PC-9 (cell line): ENCODE results near the gene NECTIN1. TPM values are rescaled to one million over a fixed set of nuclear protein-coding genes. Genes with fewer than 3 reads are reported as not detected.
A peak's percentile ranks its signal among the peaks of the same experiment; 100 is the strongest.

Experiments
- BruUV-seq: library from RNA; stranded (reverse); fragments of 400-500 nt; replicated peaks from 2 replicates; lab custom pipeline; 2021; lab: Mats Ljungman, UMichigan
- CTCF ChIA-PET: fragments of 300-600 bp; sonication (Branson Sonifier 250); formaldehyde crosslinking; loops from one replicate; lab custom pipeline; 2022; ENCODE audit warnings: antibody characterized with exemption; lab: Charles Lee
- POLR2A ChIA-PET: fragments of 300-600 bp; sonication (Branson Sonifier 250); formaldehyde crosslinking; loops from one replicate; lab custom pipeline; 2022; ENCODE audit warnings: antibody characterized with exemption; ENCODE audit not compliant: unreplicated experiment; lab: Charles Lee
- DNase-seq, 2 experiments: peaks; one replicate each; pipeline versions ENCODE4 v3.0.0 to v3.0.0-alpha.2; 2015 to 2022; ENCODE audit warnings: mixed read lengths in 1 of 2
- H2AFZ ChIP-seq: fragments of 200-600 bp; sonication (generic); 2 replicates; pipeline ENCODE4 v1.8.1; 2017; ENCODE audit warnings: antibody characterized with exemption
- H3F3A ChIP-seq: fragments of 200-600 bp; sonication (generic); 2 replicates; pipeline ENCODE4 v1.8.1; 2017; ENCODE audit warnings: antibody characterized with exemption, mild to moderate bottlenecking, low read depth; ENCODE audit not compliant: insufficient read depth
- H3K27ac ChIP-seq: fragments of 200-600 bp; sonication (generic); 2 replicates; pipeline ENCODE4 v1.6.1; 2016; ENCODE audit warnings: mixed run types
- H3K27me3 ChIP-seq: fragments of 200-600 bp; sonication (generic); 2 replicates; pipeline ENCODE4 v1.6.1; 2016; ENCODE audit warnings: low read depth, mixed run types; ENCODE audit not compliant: insufficient read depth
- H3K36me3 ChIP-seq: fragments of 200-600 bp; sonication (generic); 2 replicates; pipeline ENCODE4 v1.6.1; 2016; ENCODE audit warnings: low read depth, mixed run types
- H3K4me1 ChIP-seq: fragments of 200-600 bp; sonication (generic); replicated peaks from 2 replicates; pipeline ENCODE4 v1.6.1; 2016; ENCODE audit warnings: mixed run types; ENCODE audit not compliant: insufficient read depth
- H3K4me2 ChIP-seq: fragments of 200-600 bp; sonication (generic); 2 replicates; pipeline ENCODE4 v1.6.1; 2017; ENCODE audit warnings: mixed run types
- H3K4me3 ChIP-seq: fragments of 200-600 bp; sonication (generic); 2 replicates; pipeline ENCODE4 v1.6.1; 2016; ENCODE audit warnings: mixed run types
- H3K79me2 ChIP-seq: fragments of 200-600 bp; sonication (generic); 2 replicates; pipeline ENCODE4 v1.6.1; 2017; ENCODE audit warnings: low read depth, mixed run types
- H3K9me2 ChIP-seq: fragments of 200-600 bp; sonication (generic); 2 replicates; pipeline ENCODE4 v1.8.1; 2017; ENCODE audit warnings: mild to moderate bottlenecking; ENCODE audit not compliant: insufficient read depth
- H3K9me3 ChIP-seq: fragments of 200-600 bp; sonication (generic); 2 replicates; pipeline ENCODE4 v1.8.1; 2016; ENCODE audit warnings: low read depth; ENCODE audit not compliant: insufficient read depth
- H4K20me1 ChIP-seq: fragments of 200-600 bp; sonication (generic); 2 replicates; pipeline ENCODE4 v1.8.1; 2017; ENCODE audit not compliant: insufficient read depth
- CTCF ChIP-seq: fragments of 200-600 bp; sonication (generic); conservative IDR thresholded peaks from 2 replicates; pipeline ENCODE4 v1.6.1; 2017; ENCODE audit warnings: mixed run types, antibody characterized with exemption, mild to moderate bottlenecking, moderate library complexity
- EZH2 ChIP-seq: fragments of 200-600 bp; sonication (generic); IDR thresholded peaks from 2 replicates; pipeline ENCODE4 v1.8.0; 2017; ENCODE audit warnings: antibody characterized with exemption, low read depth
- intact Hi-C: fragments of 100-400 bp; cut with micrococcal nuclease; formaldehyde crosslinking; loops from one replicate; pipeline ENCODE4 v1.10.0; 2022; ENCODE audit not compliant: unreplicated experiment
- total RNA-seq: library from RNA; stranded (reverse); gene quantifications from 2 replicates; pipeline ENCODE4 v1.2.3, GENCODE V29; 2021

NECTIN1 gene
- total RNA-seq, 1 experiment from 2014 or later, result 17.6 TPM

- Histone ChIP-seq H3K4me1 (peaks cover 57% of the 10 kb centered on the region), H3K9me3 (no peaks in the 10 kb centered on the region), H3K9me2 (no peaks in the 10 kb centered on the region), H3K4me3 (no peak overlapping the region), H3K27me3 (no peaks in the 10 kb centered on the region), H3K36me3 (no peaks in the 10 kb centered on the region), H4K20me1 (no peaks in the 10 kb centered on the region), H3K79me2 (no peaks in the 10 kb centered on the region), H3K4me2 (peak overlapping the region; percentile 68), H3F3A (peaks cover 42% of the 10 kb centered on the region), H3K27ac (peak overlapping the region; percentile 78), H2AFZ (peak overlapping the region; percentile 52; the same call in 1 of the 2 replicates)
- intact Hi-C loops, result loop anchor here (2.0 to 5.0 kb wide), 2 partner anchors 22 to 528 kb away; no protein-coding TSS in a partner anchor
- BruUV-seq, result no TSS peak
- no peak for TF ChIP-seq CTCF
- TF ChIP-seq EZH2, result no peak
- CTCF ChIA-PET, result no interaction called here
- POLR2A ChIA-PET, result interaction anchor here (0.9 kb wide), 1 partner anchor 10 kb away, joined by 3 read pairs; no protein-coding TSS in a partner anchor
- peak; percentile 63 to 86 for DNase-seq
Observed at GRCh38 chr11:119594639-119595249, 134.3 kb downstream of the NECTIN1 start.

- Histone ChIP-seq H4K20me1 (no peaks in the 10 kb centered on the region), H3K4me3 (no peak overlapping the region), H3K27me3 (no peaks in the 10 kb centered on the region), H3K4me1 (peaks cover 56% of the 10 kb centered on the region), H3K9me3 (no peaks in the 10 kb centered on the region), H3K36me3 (no peaks in the 10 kb centered on the region), H3K9me2 (no peaks in the 10 kb centered on the region), H3F3A (peaks cover 42% of the 10 kb centered on the region), H3K79me2 (no peaks in the 10 kb centered on the region), H3K27ac (no peak overlapping the region), H3K4me2 (no peak overlapping the region), H2AFZ (no peak overlapping the region)
- no peak for DNase-seq
- no peak for TF ChIP-seq EZH2
- no peak for TF ChIP-seq CTCF
- CTCF ChIA-PET, result no interaction called here
- intact Hi-C loops, result loop anchor here (5.0 kb wide), 1 partner anchor 529 kb away; no protein-coding TSS in a partner anchor
- POLR2A ChIA-PET, result no interaction called here
- BruUV-seq, result no TSS peak
Observed at GRCh38 chr11:119593346-119593745, 135.7 kb downstream of the NECTIN1 start.

- DNase-seq, result no peak
- no peaks in the 10 kb centered on the region for H4K20me1 ChIP-seq
- intact Hi-C loops, result loop anchor here (5.0 kb wide), 1 partner anchor 530 kb away; no protein-coding TSS in a partner anchor
- no peaks in the 10 kb centered on the region for H3K27me3 ChIP-seq
- H3F3A ChIP-seq, result peaks cover 36% of the 10 kb centered on the region
- TF ChIP-seq CTCF, result no peak
- TF ChIP-seq EZH2, result no peak
- POLR2A ChIA-PET, result no interaction called here
- H3K36me3 ChIP-seq, result no peaks in the 10 kb centered on the region
- H2AFZ ChIP-seq, result no peak overlapping the region
- CTCF ChIA-PET, result no interaction called here
- no peaks in the 10 kb centered on the region for H3K9me2 ChIP-seq
- H3K4me3 ChIP-seq, result no peak overlapping the region
- no peaks in the 10 kb centered on the region for H3K79me2 ChIP-seq
- H3K9me3 ChIP-seq, result no peaks in the 10 kb centered on the region
- no TSS peak for BruUV-seq
- H3K4me1 ChIP-seq, result peaks cover 49% of the 10 kb centered on the region
- H3K27ac ChIP-seq, result no peak overlapping the region
- no peak overlapping the region for H3K4me2 ChIP-seq
Observed at GRCh38 chr11:119592642-119593041, 136.4 kb downstream of the NECTIN1 start.
